ENCODE data around the gene PROSER3. TPM values are rescaled to one million over a fixed set of nuclear protein-coding genes. Genes with fewer than 3 reads are reported as not detected.

Gene PROSER3
- total and polyA plus RNA-seq, 2 of the 4 experiments (the other 2 are of a cell fraction), result 5.4 to 21.8 TPM

DNA sequence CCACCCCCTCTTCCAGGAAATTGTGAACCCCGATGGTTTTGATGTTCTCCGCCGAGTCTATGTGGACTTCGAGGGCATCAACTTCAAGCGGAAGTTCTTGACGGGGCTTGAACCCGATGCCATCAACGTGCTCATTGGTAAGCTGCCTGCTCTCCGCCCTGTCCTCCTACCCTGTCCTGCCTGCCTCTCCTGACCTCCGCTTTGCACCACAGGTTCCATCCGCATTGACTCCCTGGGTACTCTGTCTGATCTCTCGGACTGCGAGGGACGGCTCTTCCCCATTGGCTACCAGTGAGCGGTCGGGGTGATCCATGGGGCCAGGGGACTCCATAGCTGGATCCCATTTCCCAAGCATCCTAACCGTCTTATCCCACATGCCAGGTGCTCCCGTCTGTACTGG lies 27.6 kb upstream of the PROSER3 start:
- Histone ChIP-seq H3K4me2 (ENCODE audit: low read depth, low read length) (no peak overlapping the region), H4K5ac (ENCODE audit: low read depth, low read length) (no peak overlapping the region), H2AFZ (replicated peaks; ENCODE audit: low read length, poor library complexity) (no peak overlapping the region), H3K4me3 (ENCODE audit: insufficient read depth, low read depth, low read length) (no peak overlapping the region), H2AK9ac (replicated peaks; ENCODE audit: low read depth, low read length, poor library complexity) (no peak overlapping the region), H3K14ac (replicated peaks; ENCODE audit: low read depth, low read length) (no peak overlapping the region), H3K4ac (ENCODE audit: low read depth, low read length) (no peak overlapping the region), H3K79me1 (ENCODE audit: low read depth in 1 of 2, low read length in 2 of 2) (peaks cover 0 to 21% of the 10 kb centered on the region in 2 experiments; a peak in 3 of 4 replicates), H4K20me1 (ENCODE audit: insufficient read depth, low read length) (peaks cover 9% of the 10 kb centered on the region), H2AK5ac (ENCODE audit: low read depth, low read length) (no peak overlapping the region), H3K23ac (ENCODE audit: low read depth, low read length) (no peak overlapping the region), H2BK5ac (ENCODE audit: low read depth, low read length, poor library complexity, severe bottlenecking) (no peak overlapping the region), H2BK120ac (ENCODE audit: low read depth, low read length) (no peak overlapping the region), H3K27me3 (ENCODE audit: control insufficient read depth, insufficient read depth, low read length) (no peaks in the 10 kb centered on the region), H2BK15ac (ENCODE audit: low read depth, low read length) (no peak overlapping the region), H4K8ac (ENCODE audit: low read depth in 2 of 2, low read length in 2 of 2) (no peak overlapping the region), H3K9me1 (ENCODE audit: insufficient read depth, low read length) (no peaks in the 10 kb centered on the region), H3K9ac (ENCODE audit: low read depth, low read length) (no peak overlapping the region), H3K36me3 (ENCODE audit: control insufficient read depth, insufficient read depth, low read length) (peaks cover 93% of the 10 kb centered on the region), H3K56ac (ENCODE audit: extremely low read depth, insufficient read depth, low read length) (no peak overlapping the region), H3K4me1 (ENCODE audit: control insufficient read depth, insufficient read depth, low read length) (no peaks in the 10 kb centered on the region), H4K91ac (ENCODE audit: insufficient read depth, low read depth, low read length) (no peak overlapping the region), H3K9me3 (ENCODE audit: control insufficient read depth, insufficient read depth, low read length) (no peaks in the 10 kb centered on the region), H2BK20ac (ENCODE audit: low read depth, low read length) (no peak overlapping the region), H3K27ac (ENCODE audit: insufficient read depth, low read length) (no peak overlapping the region), H3K18ac (ENCODE audit: low read depth, low read length) (no peak overlapping the region)
- ATAC-seq (ENCODE audit: low read depth) (no peak), DNase-seq (no peak)
- ChIA-PET CTCF (interaction anchor here (0.9 kb wide), 1 partner anchor 10 kb away, joined by 5 read pairs; no protein-coding TSS in a partner anchor), POLR2A (ENCODE audit: unreplicated experiment) (no interaction called here)
- in situ Hi-C loops (cut with MboI; ENCODE audit: low sequenced_read_pairs), result no loop called here
- TF ChIP-seq FOS (IDR thresholded peaks at IDR 0.05; ENCODE audit: low read depth, low read length), result no peak
- TF ChIP-seq CEBPB (IDR thresholded peaks at IDR 0.05; ENCODE audit: low read depth, low read length), result no peak
- TF ChIP-seq, protein P1, sequence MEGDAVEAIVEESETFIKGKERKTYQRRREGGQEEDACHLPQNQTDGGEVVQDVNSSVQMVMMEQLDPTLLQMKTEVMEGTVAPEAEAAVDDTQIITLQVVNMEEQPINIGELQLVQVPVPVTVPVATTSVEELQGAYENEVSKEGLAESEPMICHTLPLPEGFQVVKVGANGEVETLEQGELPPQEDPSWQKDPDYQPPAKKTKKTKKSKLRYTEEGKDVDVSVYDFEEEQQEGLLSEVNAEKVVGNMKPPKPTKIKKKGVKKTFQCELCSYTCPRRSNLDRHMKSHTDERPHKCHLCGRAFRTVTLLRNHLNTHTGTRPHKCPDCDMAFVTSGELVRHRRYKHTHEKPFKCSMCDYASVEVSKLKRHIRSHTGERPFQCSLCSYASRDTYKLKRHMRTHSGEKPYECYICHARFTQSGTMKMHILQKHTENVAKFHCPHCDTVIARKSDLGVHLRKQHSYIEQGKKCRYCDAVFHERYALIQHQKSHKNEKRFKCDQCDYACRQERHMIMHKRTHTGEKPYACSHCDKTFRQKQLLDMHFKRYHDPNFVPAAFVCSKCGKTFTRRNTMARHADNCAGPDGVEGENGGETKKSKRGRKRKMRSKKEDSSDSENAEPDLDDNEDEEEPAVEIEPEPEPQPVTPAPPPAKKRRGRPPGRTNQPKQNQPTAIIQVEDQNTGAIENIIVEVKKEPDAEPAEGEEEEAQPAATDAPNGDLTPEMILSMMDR (conservative IDR thresholded peaks at IDR 0.05; ENCODE audit: low read depth, low read length), result no peak
- TF ChIP-seq MAFK (IDR thresholded peaks at IDR 0.05; ENCODE audit: low read depth, low read length), result no peak
- no peak for TF ChIP-seq MAZ (IDR thresholded peaks at IDR 0.05; ENCODE audit: borderline replicate concordance, low read depth, low read length)
- TF ChIP-seq, protein P2, sequence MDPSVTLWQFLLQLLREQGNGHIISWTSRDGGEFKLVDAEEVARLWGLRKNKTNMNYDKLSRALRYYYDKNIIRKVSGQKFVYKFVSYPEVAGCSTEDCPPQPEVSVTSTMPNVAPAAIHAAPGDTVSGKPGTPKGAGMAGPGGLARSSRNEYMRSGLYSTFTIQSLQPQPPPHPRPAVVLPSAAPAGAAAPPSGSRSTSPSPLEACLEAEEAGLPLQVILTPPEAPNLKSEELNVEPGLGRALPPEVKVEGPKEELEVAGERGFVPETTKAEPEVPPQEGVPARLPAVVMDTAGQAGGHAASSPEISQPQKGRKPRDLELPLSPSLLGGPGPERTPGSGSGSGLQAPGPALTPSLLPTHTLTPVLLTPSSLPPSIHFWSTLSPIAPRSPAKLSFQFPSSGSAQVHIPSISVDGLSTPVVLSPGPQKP (IDR thresholded peaks at IDR 0.05; ENCODE audit: borderline replicate concordance, low read depth, low read length), result no peak
- no peak for TF ChIP-seq RAD21 (IDR thresholded peaks at IDR 0.05; ENCODE audit: low read length)
- no peak for TF ChIP-seq BHLHE40 (IDR thresholded peaks at IDR 0.05; ENCODE audit: low read depth, low read length)
- TF ChIP-seq POLR2A (IDR thresholded peaks at IDR 0.05; ENCODE audit: low read depth, low read length), result no peak
- TF ChIP-seq NFE2L2 (IDR thresholded peaks at IDR 0.05; ENCODE audit: low read depth, low read length), result no peak
- TF ChIP-seq CHD1 (IDR thresholded peaks at IDR 0.05; ENCODE audit: low read depth, low read length), result no peak
- TF ChIP-seq SMC3 (IDR thresholded peaks at IDR 0.05; ENCODE audit: low read depth, low read length), result no peak
- no peak for TF ChIP-seq RCOR1 (IDR thresholded peaks at IDR 0.05; ENCODE audit: insufficient replicate concordance, low read length)
- dilution Hi-C loops (cut with HindIII; ENCODE audit: low sequenced_read_pairs, unreplicated experiment), result no loop called here
- intact Hi-C loops (cut with micrococcal nuclease), result no loop called here
- 97% methylated on average over 15 of the region's 18 CpGs; no CpG with 5 or more reads in 1 of the 2 experiments for whole genome bisulfite sequencing, 2 experiments (ENCODE audit: extremely low coverage in 2 of 2, insufficient read length in 1 of 2)
- BruUV-seq (replicated peaks), result no TSS peak

Measured in IMR-90 (cell line).